HG03571 (cell line): ENCODE data around the gene PABPC1L2B.
"Not testable (repeated sequence)": the region's sequence is repeated elsewhere in the genome, so short reads cannot be mapped to it uniquely, and the experiment has no call there.

ENCODE experiments used
- ATAC-seq: cut with Tn5 transposase; IDR thresholded peaks from one replicate; pipeline ENCODE4 v1.9.1; 2021; ENCODE audit not compliant: unreplicated experiment

The PABPC1L2B gene

GRCh38 chrX:73002733-73003132, at the start of gene PABPC1L2B:
Gene PABPC1L2B, plus strand, starts transcription at chrX:73002939. Its CDS starts 704 bp downstream, at chrX:73003643.
- not testable (repeated sequence) for ATAC-seq

- not testable (repeated sequence) for ATAC-seq
These were observed 42.8 kb upstream of the PABPC1L2B start for GRCh38 chrX:72959971-72960370.

GRCh38 chrX:72971859-72972258, 30.9 kb upstream of the PABPC1L2B start:
- not testable (repeated sequence) for ATAC-seq

GRCh38 chrX:72974885-72975284, 27.9 kb upstream of the PABPC1L2B start:
- not testable (repeated sequence) for ATAC-seq

GRCh38 chrX:72980894-72981469, 21.8 kb upstream of the PABPC1L2B start:
- ATAC-seq, result not testable (repeated sequence)

GRCh38 chrX:73004032-73004431, 1.3 kb downstream of the PABPC1L2B start:
- not testable (repeated sequence) for ATAC-seq

- ATAC-seq, result no peak
These were observed 18.8 kb downstream of the PABPC1L2B start for GRCh38 chrX:73021361-73022092.

GRCh38 chrX:73022093-73022445, 19.3 kb downstream of the PABPC1L2B start:
- not testable (repeated sequence) for ATAC-seq

GRCh38 chrX:73028876-73029275, 26.1 kb downstream of the PABPC1L2B start:
- ATAC-seq, result no peak
